Endothelial cell of umbilical vein (primary cell): Measurements from ENCODE around the gene TAF4B. TPM values are rescaled to one million over a fixed set of nuclear protein-coding genes. Genes with fewer than 3 reads are reported as not detected.

Experiments used
- BruUV-seq: library from RNA; stranded (reverse); fragments of 400-500 nt; replicated peaks from 2 replicates; lab custom pipeline; 2021; lab: Mats Ljungman, UMichigan
- CTCF ChIA-PET: fragments of 300-600, 350-600 bp; sonication (Branson Sonifier 250); formaldehyde crosslinking; loops from one replicate; lab custom pipeline; 2021; ENCODE audit warnings: antibody characterized with exemption, inconsistent platforms; lab: Charles Lee
- POLR2A ChIA-PET: fragments of 300-600, 350-600 bp; sonication (Branson Sonifier 250); formaldehyde crosslinking; loops from one replicate; lab custom pipeline; 2021; ENCODE audit warnings: antibody characterized with exemption, inconsistent platforms; lab: Charles Lee
- DNase-seq: peaks from one replicate; pipeline ENCODE4 v3.0.0-alpha.2; 2011; ENCODE audit warnings: low read depth, low spot score
- FAIRE-seq: peaks from 2 replicates; lab custom pipeline; 2011; peaks lifted over from hg19 to GRCh38; lab: Jason Lieb, UNC
- H2AFZ ChIP-seq: 2 replicates; pipeline ENCODE4 v1.6.0; 2012; ENCODE audit warnings: low read depth, low read length, control low read depth, inconsistent platforms
- H3K27ac ChIP-seq: 2 replicates; pipeline ENCODE4 v1.5.1; 2011; ENCODE audit warnings: low read depth, mild to moderate bottlenecking, control low read depth, low read length, moderate library complexity; ENCODE audit not compliant: insufficient read depth
- H3K27me3 ChIP-seq, 2 experiments: 2 replicates each; pipeline versions ENCODE4 v1.6.0 to v1.6.1; 2011; ENCODE audit warnings: low read length in 2 of 2, mixed read lengths in 1 of 2; ENCODE audit not compliant: control insufficient read depth in 2 of 2, insufficient read depth in 2 of 2
- H3K36me3 ChIP-seq, 2 experiments: 2 replicates in 1 of 2; 3 replicates in 1 of 2; pipeline ENCODE4 v1.5.1; 2011; ENCODE audit warnings: low read length in 2 of 2, mild to moderate bottlenecking in 1 of 2, moderate library complexity in 1 of 2; ENCODE audit not compliant: control insufficient read depth in 2 of 2, insufficient read depth in 2 of 2; ENCODE audit errors: extremely low read depth in 1 of 2
- H3K4me1 ChIP-seq: 3 replicates; pipeline ENCODE4 v1.5.1; 2011; ENCODE audit warnings: mild to moderate bottlenecking, low read length; ENCODE audit not compliant: control insufficient read depth, insufficient read depth; ENCODE audit errors: extremely low read depth
- H3K4me2 ChIP-seq: 2 replicates; pipeline ENCODE4 v1.6.1; 2011; ENCODE audit warnings: low read length, control low read depth, mixed read lengths; ENCODE audit not compliant: insufficient read depth
- H3K4me3 ChIP-seq, 3 experiments: fragments of 200-600 bp in 1 of 3; sonication (generic), shearing (Covaris generic) in 1 of 3; replicated peaks in 1 of 3; 2 replicates each; pipeline ENCODE4 v1.5.1; 2011 to 2016; ENCODE audit warnings: control low read depth in 3 of 3, low read length in 3 of 3, mild to moderate bottlenecking in 2 of 3, inconsistent platforms in 1 of 3, low read depth in 1 of 3, moderate library complexity in 1 of 3; ENCODE audit not compliant: insufficient read depth in 1 of 3
- H3K79me2 ChIP-seq: 2 replicates; pipeline ENCODE4 v1.6.0; 2012; ENCODE audit warnings: low read length, inconsistent platforms; ENCODE audit not compliant: control insufficient read depth, insufficient read depth
- H3K9ac ChIP-seq: replicated peaks from 2 replicates; pipeline ENCODE3; 2011; ENCODE audit warnings: low read length, control low read depth; ENCODE audit not compliant: insufficient read depth; ENCODE audit errors: extremely low read depth
- H3K9me1 ChIP-seq: replicated peaks from 3 replicates; pipeline ENCODE4 v1.6.0; 2011; ENCODE audit warnings: mild to moderate bottlenecking, low read length; ENCODE audit not compliant: control insufficient read depth, insufficient read depth; ENCODE audit errors: extremely low read depth
- H3K9me3 ChIP-seq: replicated peaks from 2 replicates; pipeline ENCODE4 v1.5.1; 2012; ENCODE audit warnings: low read length, inconsistent platforms; ENCODE audit not compliant: control insufficient read depth, insufficient read depth
- H4K20me1 ChIP-seq: replicated peaks from 2 replicates; pipeline ENCODE3; 2011; ENCODE audit warnings: mild to moderate bottlenecking, low read length; ENCODE audit not compliant: control insufficient read depth, insufficient read depth; ENCODE audit errors: extremely low read depth
- CTCF ChIP-seq, 2 donors: IDR thresholded peaks; 1 replicate in 1 of 2; 2 replicates in 1 of 2; pipeline ENCODE4 v1.5.1; 2011; ENCODE audit warnings: low read length in 2 of 2, mild to moderate bottlenecking in 2 of 2, moderate library complexity in 2 of 2, control low read depth in 1 of 2, inconsistent platforms in 1 of 2, low read depth in 1 of 2; ENCODE audit not compliant: insufficient read depth in 1 of 2; ENCODE audit errors: extremely low read depth in 1 of 2
- EZH2 ChIP-seq: IDR thresholded peaks from 2 replicates; pipeline ENCODE4 v1.6.1; 2012; ENCODE audit warnings: borderline replicate concordance, low read depth, mild to moderate bottlenecking, moderate library complexity, low read length, inconsistent platforms; ENCODE audit not compliant: severe bottlenecking
- FOS ChIP-seq: IDR thresholded peaks from 2 replicates; pipeline ENCODE4 v1.6.1; 2011; ENCODE audit warnings: mild to moderate bottlenecking, low read length, moderate library complexity, borderline replicate concordance; ENCODE audit not compliant: insufficient read depth
- GATA2 ChIP-seq: IDR thresholded peaks from 2 replicates; pipeline ENCODE4 v1.7.0; 2011; ENCODE audit warnings: low read depth, mild to moderate bottlenecking, moderate library complexity, mixed read lengths, low read length; ENCODE audit not compliant: insufficient read length, insufficient read depth
- JUN ChIP-seq: IDR thresholded peaks from 2 replicates; pipeline ENCODE4 v1.6.1; 2011; ENCODE audit warnings: borderline replicate concordance, low read depth; ENCODE audit not compliant: insufficient read length, insufficient read depth
- MAX ChIP-seq: IDR thresholded peaks from 2 replicates; pipeline ENCODE4 v1.6.1; 2011; ENCODE audit not compliant: insufficient read depth, insufficient read length
- MYC ChIP-seq: IDR thresholded peaks from one replicate; pipeline ENCODE4 v1.6.1; 2011; ENCODE audit warnings: mild to moderate bottlenecking, low read depth, low read length
- POLR2A ChIP-seq: IDR thresholded peaks from 2 replicates; pipeline ENCODE4 v1.6.1; 2012; ENCODE audit warnings: low read depth, mild to moderate bottlenecking, control low read depth, low read length
- POLR2AphosphoS5 ChIP-seq: IDR thresholded peaks from 2 replicates; pipeline ENCODE4 v1.6.1; 2012; ENCODE audit warnings: low read depth, mild to moderate bottlenecking, control low read depth, low read length, moderate library complexity; ENCODE audit not compliant: insufficient read depth
- dilution Hi-C: fragments of 300-500 bp; cut with MboI; formaldehyde crosslinking; loops from one replicate; pipeline ENCODE4 v1.15.0; 2019; ENCODE audit warnings: low sequenced_read_pairs; ENCODE audit not compliant: extremely low pct_ligation_motif_present
- intact Hi-C: fragments of 100-400 bp; cut with micrococcal nuclease; formaldehyde crosslinking; loops from one replicate; pipeline ENCODE4 v1.10.0; 2022
- polyA plus RNA-seq, 4 experiments: library from polyadenylated mRNA; depleted of rRNA in 3 of 4; stranded (reverse) in 3 of 4; unstranded in 1 of 4; fragments of >200 nt; gene quantifications; 2 replicates each; pipeline versions ENCODE4 v1.2.1 to v1.2.3, GENCODE V29; 2011 to 2012; ENCODE audit warnings: missing spikeins in 1 of 4
- total RNA-seq: library from RNA; stranded (reverse); gene quantifications from 2 replicates; pipeline ENCODE4 v1.2.3, GENCODE V29; 2021

Gene TAF4B
- total and polyA plus RNA-seq, 2 donors (not counting 3 experiments of a cell fraction or from before 2014, with no cell fraction given) = 0.47 to 2.0 TPM

- no peaks in the 10 kb centered on the region for H3K4me1 ChIP-seq
- H4K20me1 ChIP-seq = no peaks in the 10 kb centered on the region
- ChIA-PET POLR2A (no interaction called here), CTCF (interaction anchor here (2.5 kb wide), 1 partner anchor 13 kb away, joined by 12 read pairs; no protein-coding TSS in a partner anchor)
- H3K4me2 ChIP-seq = no peak overlapping the region
- H3K9ac ChIP-seq = no peak overlapping the region
- H3K9me1 ChIP-seq = no peaks in the 10 kb centered on the region
- no peaks in the 10 kb centered on the region for H3K9me3 ChIP-seq
- no peaks in the 10 kb centered on the region for H3K79me2 ChIP-seq
- TF ChIP-seq MAX (no peak), POLR2A (no peak), MYC (no peak), FOS (no peak), CTCF (IDR thresholded peaks at IDR 0.05; ENCODE audit: extremely low read depth in 1 of 2, insufficient read depth in 1 of 2, low read depth in 1 of 2, low read length in 2 of 2) (no peak), EZH2 (no peak), GATA2 (no peak), JUN (no peak), POLR2AphosphoS5 (no peak)
- FAIRE-seq = no peak
- H3K36me3 ChIP-seq = no peaks in the 10 kb centered on the region
- no peak overlapping the region for H3K27ac ChIP-seq
- no peak for DNase-seq
- dilution Hi-C loops = no loop called here
- intact Hi-C loops = no loop called here
- no peak overlapping the region for H2AFZ ChIP-seq
- H3K4me3 ChIP-seq = no peak overlapping the region
- H3K27me3 ChIP-seq = no peaks in the 10 kb centered on the region
- no TSS peak for BruUV-seq
Measured at GRCh38 chr18:26397019-26397418, 170.8 kb downstream of the TAF4B start.
